Esophagus mucosa (tissue), 1 donor: Measurements from ENCODE around the gene NRBP1. TPM values are rescaled to one million over a fixed set of nuclear protein-coding genes. Genes with fewer than 3 reads are reported as not detected.

Experiments used
- ATAC-seq: fragments of 200-7000 bp; cut with Tn5 transposase; one replicate; pipeline ENCODE4 v1.9.1; 2020
- total RNA-seq: library from RNA; stranded (reverse); gene quantifications from one replicate; pipeline ENCODE4 v1.2.4, GENCODE V29; 2023
- donor health status: DM: yes; HTN: yes; CAD: no.

The NRBP1 gene
- total RNA-seq, result 86.6 TPM

- peak; percentile 96 for ATAC-seq
Measured at GRCh38 chr2:27428213-27428977, at the start of gene NRBP1. TSS of gene NRBP1 (plus strand) at chr2:27428631. CDS start at chr2:27433274, 4,643 bp downstream.

- no peak for ATAC-seq
Measured at GRCh38 chr2:27378809-27379290, 49.6 kb upstream of the NRBP1 start.

GRCh38 chr2:27379383-27379835 is 49.0 kb upstream of the NRBP1 start:
- ATAC-seq, result no peak

GRCh38 chr2:27379836-27380625 is 48.4 kb upstream of the NRBP1 start:
- ATAC-seq, result no peak

- peak; percentile 91 for ATAC-seq
Measured at GRCh38 chr2:27380626-27381545, 47.5 kb upstream of the NRBP1 start, which contains the start of gene ZNF513. TSS of gene ZNF513 (minus strand) at chr2:27380734. CDS start at chr2:27380526, 208 bp downstream.

- no peak for ATAC-seq
Measured at GRCh38 chr2:27381577-27382181, 46.8 kb upstream of the NRBP1 start.

GRCh38 chr2:27390822-27391679 is 37.4 kb upstream of the NRBP1 start:
- ATAC-seq, result no peak

- no peak for ATAC-seq
Measured at GRCh38 chr2:27393225-27393624, 35.2 kb upstream of the NRBP1 start.

- no peak for ATAC-seq
Measured at GRCh38 chr2:27398962-27399361, 29.5 kb upstream of the NRBP1 start.

- ATAC-seq, result no peak
Measured at GRCh38 chr2:27400348-27401135, 27.9 kb upstream of the NRBP1 start.

- no peak for ATAC-seq
Measured at GRCh38 chr2:27407798-27408491, 20.5 kb upstream of the NRBP1 start.

GRCh38 chr2:27408601-27409320 is 19.7 kb upstream of the NRBP1 start:
- peak; percentile 39 for ATAC-seq

GRCh38 chr2:27409321-27410073 is 18.9 kb upstream of the NRBP1 start, which contains the start of gene PPM1G:
TSS of gene PPM1G (minus strand) at chr2:27409591. CDS start at chr2:27409422, 169 bp downstream.
- ATAC-seq, result peak; percentile 99

GRCh38 chr2:27412419-27413152 is 15.8 kb upstream of the NRBP1 start:
- no peak for ATAC-seq

- ATAC-seq, result no peak
Measured at GRCh38 chr2:27416151-27416550, 12.3 kb upstream of the NRBP1 start.

GRCh38 chr2:27420996-27421395 is 7.4 kb upstream of the NRBP1 start:
- no peak for ATAC-seq

- no peak for ATAC-seq
Measured at GRCh38 chr2:27421660-27422250, 6.7 kb upstream of the NRBP1 start.
